ENCODE measurements around the gene FAM171A1. TPM values are rescaled to one million over a fixed set of nuclear protein-coding genes. Genes with fewer than 3 reads are reported as not detected.
"Not testable (repeated sequence)": the region's sequence is repeated elsewhere in the genome, so short reads cannot be mapped to it uniquely, and the experiment has no call there.

FAM171A1 gene
- total RNA-seq, 1 donor from 2014 or later: 51.9 TPM

DNA sequence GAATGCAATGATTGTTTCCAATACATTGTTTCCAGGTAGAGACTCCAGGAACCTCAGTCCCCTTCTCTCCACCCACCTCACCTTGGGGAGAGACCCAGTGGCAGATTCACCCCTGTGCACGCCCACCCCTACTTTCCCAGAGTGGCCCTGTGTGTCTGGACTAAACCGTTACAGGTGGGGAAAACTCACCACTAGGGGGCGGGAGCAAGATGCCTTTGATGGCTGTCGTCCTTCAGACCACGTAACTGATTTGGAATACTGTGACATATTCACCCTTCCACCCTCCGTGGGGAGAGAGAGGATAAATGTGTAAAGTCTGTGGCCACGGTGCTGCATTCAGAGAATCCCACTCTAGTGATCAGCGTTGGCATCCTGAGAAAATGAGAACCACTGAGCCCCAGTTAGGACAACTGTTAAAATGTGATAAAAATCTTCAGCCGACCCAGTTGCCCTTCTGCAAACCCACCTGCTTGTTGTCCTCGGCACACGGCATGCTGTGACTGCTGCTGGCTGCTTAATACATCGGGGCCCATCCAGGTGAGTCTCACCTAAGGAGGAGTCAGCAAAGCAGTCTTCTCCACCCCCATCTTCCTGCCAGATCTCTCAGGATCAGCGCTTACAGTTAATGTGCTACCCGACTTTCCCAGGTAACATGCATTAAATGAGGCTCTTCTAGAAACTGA lies 161.1 kb downstream of the FAM171A1 start:
- H3K9me3 ChIP-seq (ENCODE audit: insufficient read depth, low read depth, low read length): no peaks in the 10 kb centered on the region
- H4K20me1 ChIP-seq (ENCODE audit: insufficient read depth, low read length): no peaks in the 10 kb centered on the region
- Mint-ChIP-seq H3K9me3 (ENCODE audit: unreplicated experiment) (no peaks in the 10 kb centered on the region), H3K36me3 (ENCODE audit: low read depth, unreplicated experiment) (peaks cover 35% of the 10 kb centered on the region), H3K27ac (ENCODE audit: unreplicated experiment) (peak overlapping the region; percentile 41), H3K4me1 (ENCODE audit: low read depth, unreplicated experiment) (peaks cover 12% of the 10 kb centered on the region), H3K27me3 (ENCODE audit: low read depth, unreplicated experiment) (no peaks in the 10 kb centered on the region), H3K4me3 (ENCODE audit: unreplicated experiment) (no peak overlapping the region)
- no peaks in the 10 kb centered on the region for H3K27me3 ChIP-seq (ENCODE audit: insufficient read depth, low read length)
- H3K4me1 ChIP-seq (ENCODE audit: insufficient read depth, low read length): peaks cover 15% of the 10 kb centered on the region
- peak overlapping the region; percentile 2 for H3K9ac ChIP-seq (ENCODE audit: low read length)
- H3K4me2 ChIP-seq (ENCODE audit: low read length): peak overlapping the region; percentile 8
- H3K27ac ChIP-seq (ENCODE audit: low read depth, low read length): no peak overlapping the region
- H3K36me3 ChIP-seq (ENCODE audit: insufficient read depth, low read length): no peaks in the 10 kb centered on the region
- H3K79me2 ChIP-seq (ENCODE audit: insufficient read depth, low read length): peaks cover 10% of the 10 kb centered on the region
- H3K4me3 ChIP-seq (ENCODE audit: insufficient read depth, low read depth, low read length): no peak overlapping the region
- DNase-seq (ENCODE audit: low read depth): peak; percentile 52
- H2AFZ ChIP-seq (ENCODE audit: low read depth, low read length): no peak overlapping the region
- FAIRE-seq: peak; percentile 72
- TF ChIP-seq EZH2 (IDR thresholded peaks at IDR 0.05; ENCODE audit: insufficient read depth, low read length): no peak
- TF ChIP-seq, protein P1, sequence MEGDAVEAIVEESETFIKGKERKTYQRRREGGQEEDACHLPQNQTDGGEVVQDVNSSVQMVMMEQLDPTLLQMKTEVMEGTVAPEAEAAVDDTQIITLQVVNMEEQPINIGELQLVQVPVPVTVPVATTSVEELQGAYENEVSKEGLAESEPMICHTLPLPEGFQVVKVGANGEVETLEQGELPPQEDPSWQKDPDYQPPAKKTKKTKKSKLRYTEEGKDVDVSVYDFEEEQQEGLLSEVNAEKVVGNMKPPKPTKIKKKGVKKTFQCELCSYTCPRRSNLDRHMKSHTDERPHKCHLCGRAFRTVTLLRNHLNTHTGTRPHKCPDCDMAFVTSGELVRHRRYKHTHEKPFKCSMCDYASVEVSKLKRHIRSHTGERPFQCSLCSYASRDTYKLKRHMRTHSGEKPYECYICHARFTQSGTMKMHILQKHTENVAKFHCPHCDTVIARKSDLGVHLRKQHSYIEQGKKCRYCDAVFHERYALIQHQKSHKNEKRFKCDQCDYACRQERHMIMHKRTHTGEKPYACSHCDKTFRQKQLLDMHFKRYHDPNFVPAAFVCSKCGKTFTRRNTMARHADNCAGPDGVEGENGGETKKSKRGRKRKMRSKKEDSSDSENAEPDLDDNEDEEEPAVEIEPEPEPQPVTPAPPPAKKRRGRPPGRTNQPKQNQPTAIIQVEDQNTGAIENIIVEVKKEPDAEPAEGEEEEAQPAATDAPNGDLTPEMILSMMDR (IDR thresholded peaks at IDR 0.05; ENCODE audit: insufficient read depth, low read depth, low read length): peak; percentile 83

DNA sequence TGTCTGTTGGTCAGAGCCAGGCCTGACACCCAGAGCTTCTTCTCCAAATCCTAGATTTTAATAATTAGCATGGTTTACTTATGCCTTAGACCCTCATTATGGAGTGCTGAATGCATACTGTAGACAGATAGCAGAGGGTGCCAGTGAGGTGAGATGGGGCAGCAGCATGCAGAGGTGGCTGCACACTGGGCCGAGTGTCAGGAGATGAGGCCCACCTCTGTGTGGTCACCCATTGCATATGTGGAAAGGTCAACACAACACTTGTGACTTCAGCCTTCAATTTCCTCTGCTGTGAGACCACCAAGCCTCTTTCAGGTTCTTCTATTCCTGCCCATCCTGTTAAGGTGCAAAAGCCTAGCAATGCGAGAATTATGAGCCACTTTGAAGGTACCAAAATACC lies 162.9 kb downstream of the FAM171A1 start:
- H3K9ac ChIP-seq (ENCODE audit: low read length): no peak overlapping the region
- H3K36me3 ChIP-seq (ENCODE audit: insufficient read depth, low read length): no peaks in the 10 kb centered on the region
- Mint-ChIP-seq H3K36me3 (ENCODE audit: low read depth, unreplicated experiment) (peaks cover 26% of the 10 kb centered on the region), H3K27me3 (ENCODE audit: low read depth, unreplicated experiment) (no peaks in the 10 kb centered on the region), H3K9me3 (ENCODE audit: unreplicated experiment) (no peaks in the 10 kb centered on the region), H3K4me3 (ENCODE audit: unreplicated experiment) (no peak overlapping the region), H3K27ac (ENCODE audit: unreplicated experiment) (no peak overlapping the region), H3K4me1 (ENCODE audit: low read depth, unreplicated experiment) (peaks cover 16% of the 10 kb centered on the region)
- no peak overlapping the region for H3K4me2 ChIP-seq (ENCODE audit: low read length)
- H3K79me2 ChIP-seq (ENCODE audit: insufficient read depth, low read length): peaks cover 10% of the 10 kb centered on the region
- H3K9me3 ChIP-seq (ENCODE audit: insufficient read depth, low read depth, low read length): no peaks in the 10 kb centered on the region
- H3K27ac ChIP-seq (ENCODE audit: low read depth, low read length): no peak overlapping the region
- no peak overlapping the region for H2AFZ ChIP-seq (ENCODE audit: low read depth, low read length)
- TF ChIP-seq, protein P1 (IDR thresholded peaks at IDR 0.05; ENCODE audit: insufficient read depth, low read depth, low read length): no peak
- TF ChIP-seq EZH2 (IDR thresholded peaks at IDR 0.05; ENCODE audit: insufficient read depth, low read length): no peak
- H3K27me3 ChIP-seq (ENCODE audit: insufficient read depth, low read length): no peaks in the 10 kb centered on the region
- H4K20me1 ChIP-seq (ENCODE audit: insufficient read depth, low read length): no peaks in the 10 kb centered on the region
- H3K4me1 ChIP-seq (ENCODE audit: insufficient read depth, low read length): peaks cover 15% of the 10 kb centered on the region
- DNase-seq (ENCODE audit: low read depth) (no peak), FAIRE-seq (no peak)
- no peak overlapping the region for H3K4me3 ChIP-seq (ENCODE audit: insufficient read depth, low read depth, low read length)

DNA sequence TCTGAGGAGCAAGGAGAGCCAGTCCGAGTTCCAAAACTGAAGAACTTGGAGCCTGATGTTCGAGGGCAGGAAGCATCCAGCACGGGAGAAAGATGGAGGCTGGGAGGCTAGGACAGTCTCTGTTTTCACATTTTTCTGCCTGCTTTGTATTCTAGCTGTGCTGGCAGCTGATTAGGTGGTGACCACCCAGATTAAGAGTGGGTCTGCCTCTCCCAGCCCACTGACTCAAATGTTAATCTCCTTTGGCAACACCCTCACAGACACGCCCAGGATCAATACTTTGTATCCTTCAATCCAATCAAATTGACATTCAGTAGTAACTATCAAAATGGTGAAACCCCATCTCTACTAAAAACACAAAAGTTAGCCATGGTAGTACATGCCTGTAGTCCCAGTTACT lies 163.7 kb downstream of the FAM171A1 start:
- DNase-seq (ENCODE audit: low read depth); FAIRE-seq; H3K27me3 ChIP-seq (ENCODE audit: insufficient read depth, low read length); H3K36me3 ChIP-seq (ENCODE audit: insufficient read depth, low read length); H3K4me3 ChIP-seq (ENCODE audit: insufficient read depth, low read depth, low read length); H3K79me2 ChIP-seq (ENCODE audit: insufficient read depth, low read length); H3K27ac Mint-ChIP-seq (ENCODE audit: unreplicated experiment); H3K9me3 Mint-ChIP-seq (ENCODE audit: unreplicated experiment); H4K20me1 ChIP-seq (ENCODE audit: insufficient read depth, low read length); H3K27me3 Mint-ChIP-seq (ENCODE audit: low read depth, unreplicated experiment); H3K9me3 ChIP-seq (ENCODE audit: insufficient read depth, low read depth, low read length); H3K4me3 Mint-ChIP-seq (ENCODE audit: unreplicated experiment); H2AFZ ChIP-seq (ENCODE audit: low read depth, low read length); H3K9ac ChIP-seq (ENCODE audit: low read length); H3K4me2 ChIP-seq (ENCODE audit: low read length); H3K27ac ChIP-seq (ENCODE audit: low read depth, low read length): not testable (repeated sequence)
- peaks cover 18% of the 10 kb centered on the region for H3K36me3 Mint-ChIP-seq (ENCODE audit: low read depth, unreplicated experiment)
- H3K4me1 ChIP-seq (ENCODE audit: insufficient read depth, low read length): peaks cover 23% of the 10 kb centered on the region
- H3K4me1 Mint-ChIP-seq (ENCODE audit: low read depth, unreplicated experiment): peaks cover 24% of the 10 kb centered on the region

Data from astrocyte (in vitro differentiated cells and primary cell).